Mesendoderm (in vitro differentiated cells): ENCODE measurements around the gene EPB41L4B.

ENCODE experiments used
- DNase-seq: peaks from one replicate; pipeline ENCODE4 v3.0.0; 2013
- H2AK5ac ChIP-seq: 2 replicates; pipeline ENCODE4 v1.6.1; 2013; ENCODE audit warnings: low read length, inconsistent platforms
- H2BK120ac ChIP-seq: 2 replicates; pipeline ENCODE4 v1.6.1; 2013; ENCODE audit warnings: low read depth, mild to moderate bottlenecking, low read length, moderate library complexity, mixed read lengths
- H2BK15ac ChIP-seq: replicated peaks from 2 replicates; pipeline ENCODE4 v1.6.1; 2013; ENCODE audit warnings: low read depth, mild to moderate bottlenecking, moderate library complexity
- H2BK5ac ChIP-seq: 2 replicates; pipeline ENCODE4 v1.6.1; 2013; ENCODE audit warnings: low read length, inconsistent platforms
- H3K18ac ChIP-seq: 2 replicates; pipeline ENCODE4 v1.6.1; 2013; ENCODE audit warnings: mild to moderate bottlenecking, low read length, mixed read lengths
- H3K23ac ChIP-seq: one replicate; pipeline ENCODE4 v1.6.1; 2013; ENCODE audit warnings: low read length
- H3K27ac ChIP-seq: 2 replicates; pipeline ENCODE4 v1.5.1; 2013; ENCODE audit warnings: low read depth, mild to moderate bottlenecking, inconsistent platforms, low read length, moderate library complexity
- H3K27me3 ChIP-seq: 2 replicates; pipeline ENCODE4 v1.6.1; 2013; ENCODE audit warnings: low read length, control low read depth, mild to moderate bottlenecking, inconsistent platforms; ENCODE audit not compliant: insufficient read depth, poor library complexity
- H3K36me3 ChIP-seq: 2 replicates; pipeline ENCODE4 v1.6.1; 2013; ENCODE audit warnings: low read length, inconsistent platforms; ENCODE audit not compliant: control insufficient read depth, insufficient read depth
- H3K4ac ChIP-seq: one replicate; pipeline ENCODE4 v1.6.1; 2013; ENCODE audit warnings: low read depth, mild to moderate bottlenecking, low read length, moderate library complexity
- H3K4me1 ChIP-seq: 2 replicates; pipeline ENCODE4 v1.6.1; 2013; ENCODE audit warnings: low read depth, low read length, inconsistent platforms; ENCODE audit not compliant: control insufficient read depth
- H3K4me2 ChIP-seq: 2 replicates; pipeline ENCODE4 v1.6.1; 2013; ENCODE audit warnings: low read length
- H3K4me3 ChIP-seq: 2 replicates; pipeline ENCODE4 v1.5.1; 2013; ENCODE audit warnings: mild to moderate bottlenecking, low read length
- H3K56ac ChIP-seq: one replicate; pipeline ENCODE4 v1.6.1; 2013; ENCODE audit warnings: low read length
- H3K79me1 ChIP-seq: 2 replicates; pipeline ENCODE4 v1.6.1; 2013; ENCODE audit warnings: low read length, inconsistent platforms
- H3K79me2 ChIP-seq: 2 replicates; pipeline ENCODE4 v1.6.1; 2013; ENCODE audit warnings: mild to moderate bottlenecking, low read length; ENCODE audit not compliant: control insufficient read depth, insufficient read depth
- H3K9ac ChIP-seq: 2 replicates; pipeline ENCODE4 v1.6.1; 2013; ENCODE audit warnings: low read length, inconsistent platforms
- H4K5ac ChIP-seq: one replicate; pipeline ENCODE4 v1.6.1; 2013; ENCODE audit warnings: low read length
- H4K8ac ChIP-seq: one replicate; pipeline ENCODE4 v1.6.1; 2013; ENCODE audit warnings: low read depth, mild to moderate bottlenecking, control low read depth, low read length, moderate library complexity
- WGBS: extraction: QIAGEN DNeasy Blood & Tissue Kit; methylation state at CpG from one replicate; pipeline ENCODE4 v1.1.7; 2013; ENCODE audit warnings: low lambda C conversion rate, missing lambda C conversion rate; ENCODE audit not compliant: insufficient coverage; ENCODE audit errors: extremely low coverage; 5-methylcytosine and 5-hydroxymethylcytosine counted together

EPB41L4B gene

GRCh38 chr9:109319626-109320241, 1.1 kb downstream of the EPB41L4B start:
- peaks cover 29% of the 10 kb centered on the region for H3K79me2 ChIP-seq
- H2BK120ac ChIP-seq, result no peak overlapping the region
- DNase-seq, result peak; percentile 23
- H2AK5ac ChIP-seq, result no peak overlapping the region
- H4K5ac ChIP-seq, result no peak overlapping the region
- H2BK5ac ChIP-seq, result no peak overlapping the region
- H3K4me3 ChIP-seq, result peak overlapping the region; percentile 58
- peaks cover 3% of the 10 kb centered on the region for H3K79me1 ChIP-seq
- H3K4me2 ChIP-seq, result peak overlapping the region; percentile 47
- no peaks in the 10 kb centered on the region for H3K4me1 ChIP-seq
- H3K23ac ChIP-seq, result no peak overlapping the region
- no peak overlapping the region for H3K4ac ChIP-seq
- H2BK15ac ChIP-seq, result no peak overlapping the region
- no CpG with 5 or more reads among the region's 42 CpGs for WGBS
- H3K18ac ChIP-seq, result no peak overlapping the region
- H3K56ac ChIP-seq, result peak overlapping the region; percentile 83
- H4K8ac ChIP-seq, result no peak overlapping the region
- no peaks in the 10 kb centered on the region for H3K27me3 ChIP-seq
- peak overlapping the region; percentile 64 for H3K9ac ChIP-seq
- no peak overlapping the region for H3K27ac ChIP-seq
- H3K36me3 ChIP-seq, result no peaks in the 10 kb centered on the region

- no peak overlapping the region for H2BK120ac ChIP-seq
- H2AK5ac ChIP-seq, result no peak overlapping the region
- H4K8ac ChIP-seq, result no peak overlapping the region
- H3K23ac ChIP-seq, result no peak overlapping the region
- peak; percentile 26 for DNase-seq
- no CpG with 5 or more reads among the region's 41 CpGs for WGBS
- peak overlapping the region; percentile 29 for H3K18ac ChIP-seq
- no peak overlapping the region for H3K4ac ChIP-seq
- no peaks in the 10 kb centered on the region for H3K27me3 ChIP-seq
- no peaks in the 10 kb centered on the region for H3K36me3 ChIP-seq
- peak overlapping the region; percentile 64 for H3K9ac ChIP-seq
- no peak overlapping the region for H2BK5ac ChIP-seq
- no peak overlapping the region for H4K5ac ChIP-seq
- H2BK15ac ChIP-seq, result no peak overlapping the region
- H3K56ac ChIP-seq, result peak overlapping the region; percentile 82
- H3K4me3 ChIP-seq, result no peak overlapping the region
- no peaks in the 10 kb centered on the region for H3K4me1 ChIP-seq
- H3K4me2 ChIP-seq, result peak overlapping the region; percentile 47
- peaks cover 34% of the 10 kb centered on the region for H3K79me2 ChIP-seq
- H3K27ac ChIP-seq, result no peak overlapping the region
- H3K79me1 ChIP-seq, result peaks cover 3% of the 10 kb centered on the region
These were observed 1.7 kb downstream of the EPB41L4B start for GRCh38 chr9:109319017-109319625.

GRCh38 chr9:109317979-109318741, 2.7 kb downstream of the EPB41L4B start:
- WGBS, result no CpG with 5 or more reads among the region's 13 CpGs
- Histone ChIP-seq H3K4me2 (peak overlapping the region; percentile 19), H3K23ac (no peak overlapping the region), H3K79me1 (peaks cover 3% of the 10 kb centered on the region), H2BK5ac (no peak overlapping the region), H3K56ac (no peak overlapping the region), H3K9ac (no peak overlapping the region), H3K79me2 (peaks cover 42% of the 10 kb centered on the region), H3K27ac (no peak overlapping the region), H3K27me3 (no peaks in the 10 kb centered on the region), H4K8ac (no peak overlapping the region), H2AK5ac (no peak overlapping the region), H3K36me3 (no peaks in the 10 kb centered on the region), H3K4me3 (no peak overlapping the region), H3K4me1 (no peaks in the 10 kb centered on the region), H4K5ac (no peak overlapping the region), H3K18ac (no peak overlapping the region), H2BK15ac (no peak overlapping the region), H3K4ac (no peak overlapping the region), H2BK120ac (no peak overlapping the region)
- DNase-seq, result peak; percentile 72

- no CpG with 5 or more reads among the region's 13 CpGs for WGBS
- Histone ChIP-seq H3K9ac (no peak overlapping the region), H3K18ac (no peak overlapping the region), H2AK5ac (no peak overlapping the region), H3K4me1 (no peaks in the 10 kb centered on the region), H3K79me1 (peaks cover 3% of the 10 kb centered on the region), H4K8ac (no peak overlapping the region), H3K79me2 (peaks cover 47% of the 10 kb centered on the region), H3K27ac (no peak overlapping the region), H3K36me3 (no peaks in the 10 kb centered on the region), H3K23ac (no peak overlapping the region), H3K4me2 (no peak overlapping the region), H3K4ac (no peak overlapping the region), H3K27me3 (no peaks in the 10 kb centered on the region), H2BK15ac (no peak overlapping the region), H2BK5ac (no peak overlapping the region), H3K56ac (no peak overlapping the region), H4K5ac (no peak overlapping the region), H2BK120ac (no peak overlapping the region), H3K4me3 (no peak overlapping the region)
- DNase-seq, result peak; percentile 26
These were observed 3.4 kb downstream of the EPB41L4B start for GRCh38 chr9:109317311-109317978.

- H4K5ac ChIP-seq, result no peak overlapping the region
- no CpG with 5 or more reads among the region's 12 CpGs for WGBS
- no peak overlapping the region for H3K4me2 ChIP-seq
- no peak overlapping the region for H3K27ac ChIP-seq
- no peaks in the 10 kb centered on the region for H3K4me1 ChIP-seq
- H3K9ac ChIP-seq, result no peak overlapping the region
- H3K79me2 ChIP-seq, result peaks cover 55% of the 10 kb centered on the region
- H2BK5ac ChIP-seq, result no peak overlapping the region
- H2BK120ac ChIP-seq, result no peak overlapping the region
- H3K27me3 ChIP-seq, result no peaks in the 10 kb centered on the region
- H3K4me3 ChIP-seq, result no peak overlapping the region
- no peak overlapping the region for H2AK5ac ChIP-seq
- H2BK15ac ChIP-seq, result no peak overlapping the region
- no peak overlapping the region for H3K56ac ChIP-seq
- peaks cover 3% of the 10 kb centered on the region for H3K79me1 ChIP-seq
- H3K4ac ChIP-seq, result no peak overlapping the region
- H4K8ac ChIP-seq, result no peak overlapping the region
- DNase-seq, result no peak
- no peak overlapping the region for H3K18ac ChIP-seq
- H3K23ac ChIP-seq, result no peak overlapping the region
- H3K36me3 ChIP-seq, result no peaks in the 10 kb centered on the region
These were observed 4.6 kb downstream of the EPB41L4B start for GRCh38 chr9:109316207-109316640.
